Neutrophil (primary cell): ENCODE data around the gene CDKL2.

ENCODE experiments used
- H3K27ac ChIP-seq: fragments of 200-600 bp; sonication (generic); 2 replicates; pipeline ENCODE4 v1.5.1; 2016; ENCODE audit warnings: mild to moderate bottlenecking, moderate library complexity
- H3K27me3 ChIP-seq: fragments of 200-600 bp; sonication (generic); 2 replicates; pipeline ENCODE4 v1.6.0; 2016; ENCODE audit warnings: mild to moderate bottlenecking
- H3K36me3 ChIP-seq: fragments of 200-600 bp; sonication (generic); 2 replicates; pipeline ENCODE4 v1.5.1; 2017
- H3K4me1 ChIP-seq, 2 experiments: fragments of 200-600 bp in 1 of 2; sonication (generic) in 1 of 2; 1 replicate in 1 of 2; 2 replicates in 1 of 2; pipeline versions ENCODE4 v1.5.1 to v1.6.1; 2013 to 2016; ENCODE audit warnings: low read depth in 1 of 2, low read length in 1 of 2, mild to moderate bottlenecking in 1 of 2, moderate library complexity in 1 of 2; ENCODE audit not compliant: control insufficient read depth in 1 of 2, insufficient read depth in 1 of 2
- H3K4me3 ChIP-seq, 2 experiments: fragments of 200-600 bp in 1 of 2; sonication (generic) in 1 of 2; 1 replicate in 1 of 2; 2 replicates in 1 of 2; pipeline ENCODE4 v1.5.1; 2013 to 2016; ENCODE audit warnings: low read depth in 1 of 2, low read length in 1 of 2, mild to moderate bottlenecking in 1 of 2, moderate library complexity in 1 of 2
- H3K9me3 ChIP-seq: fragments of 200-600 bp; sonication (generic); 2 replicates; pipeline ENCODE4 v1.5.1; 2016
- TF ChIP-seq, protein P1 (sequence below): fragments of 200-600 bp; sonication (generic); IDR thresholded peaks from 2 replicates; pipeline ENCODE4 v1.5.1; 2016; ENCODE audit warnings: antibody characterized with exemption

Gene CDKL2

DNA sequence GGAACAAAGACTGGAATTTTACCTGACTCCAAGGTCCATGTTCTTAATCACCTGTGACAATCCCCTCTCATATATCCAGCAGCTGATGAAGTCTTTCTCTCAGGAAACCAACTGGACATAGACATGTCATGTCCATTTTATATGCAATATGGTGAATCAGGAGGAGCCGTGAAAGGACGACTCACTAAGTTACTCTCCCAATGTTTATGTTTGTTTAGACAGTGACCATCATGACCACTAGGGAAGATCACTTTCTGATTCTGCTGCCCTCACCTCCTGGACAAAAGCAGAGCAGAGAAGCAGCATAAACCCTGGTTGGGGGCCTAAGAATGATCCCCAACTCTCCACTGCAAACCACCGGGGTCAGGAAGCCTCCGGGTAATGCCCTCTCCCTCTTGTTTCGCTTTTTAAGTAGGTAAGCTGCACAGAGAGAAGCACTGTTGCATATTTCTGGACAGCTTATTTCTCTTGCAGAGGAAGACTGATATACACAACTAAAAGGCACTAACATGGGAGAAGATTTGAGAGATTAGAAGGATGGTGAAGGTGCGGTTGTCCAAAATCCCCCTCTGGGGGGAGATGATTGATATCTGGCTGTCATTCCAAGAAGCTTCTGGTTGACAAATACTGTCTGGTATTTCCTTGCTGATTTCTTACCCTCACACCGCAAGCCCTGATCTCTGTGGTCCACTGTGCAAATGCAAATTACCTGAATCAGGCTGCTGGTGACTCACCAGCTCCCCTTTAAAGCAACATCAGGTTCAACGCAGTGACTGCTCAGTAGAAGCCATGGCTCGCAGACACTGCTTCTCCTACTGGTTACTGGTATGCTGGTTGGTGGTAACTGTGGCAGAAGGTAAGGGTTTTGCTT, 74.8 kb downstream of the CDKL2 start, which contains the start of gene ODAPH:
ODAPH (plus strand) TSS at position 773 of the 871 bp plus-strand sequence; CDS start at position 790, 17 bp downstream.
- no peaks in the 10 kb centered on the region for H3K4me1 ChIP-seq
- no peaks in the 10 kb centered on the region for H3K9me3 ChIP-seq
- H3K27ac ChIP-seq: no peak within 1 kb of the TSS
- H3K4me3 ChIP-seq: no peak within 1 kb of the TSS
- no peaks in the 10 kb centered on the region for H3K36me3 ChIP-seq
- H3K27me3 ChIP-seq: no peaks in the 10 kb centered on the region
- TF ChIP-seq, protein P1, sequence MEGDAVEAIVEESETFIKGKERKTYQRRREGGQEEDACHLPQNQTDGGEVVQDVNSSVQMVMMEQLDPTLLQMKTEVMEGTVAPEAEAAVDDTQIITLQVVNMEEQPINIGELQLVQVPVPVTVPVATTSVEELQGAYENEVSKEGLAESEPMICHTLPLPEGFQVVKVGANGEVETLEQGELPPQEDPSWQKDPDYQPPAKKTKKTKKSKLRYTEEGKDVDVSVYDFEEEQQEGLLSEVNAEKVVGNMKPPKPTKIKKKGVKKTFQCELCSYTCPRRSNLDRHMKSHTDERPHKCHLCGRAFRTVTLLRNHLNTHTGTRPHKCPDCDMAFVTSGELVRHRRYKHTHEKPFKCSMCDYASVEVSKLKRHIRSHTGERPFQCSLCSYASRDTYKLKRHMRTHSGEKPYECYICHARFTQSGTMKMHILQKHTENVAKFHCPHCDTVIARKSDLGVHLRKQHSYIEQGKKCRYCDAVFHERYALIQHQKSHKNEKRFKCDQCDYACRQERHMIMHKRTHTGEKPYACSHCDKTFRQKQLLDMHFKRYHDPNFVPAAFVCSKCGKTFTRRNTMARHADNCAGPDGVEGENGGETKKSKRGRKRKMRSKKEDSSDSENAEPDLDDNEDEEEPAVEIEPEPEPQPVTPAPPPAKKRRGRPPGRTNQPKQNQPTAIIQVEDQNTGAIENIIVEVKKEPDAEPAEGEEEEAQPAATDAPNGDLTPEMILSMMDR: no peak

DNA sequence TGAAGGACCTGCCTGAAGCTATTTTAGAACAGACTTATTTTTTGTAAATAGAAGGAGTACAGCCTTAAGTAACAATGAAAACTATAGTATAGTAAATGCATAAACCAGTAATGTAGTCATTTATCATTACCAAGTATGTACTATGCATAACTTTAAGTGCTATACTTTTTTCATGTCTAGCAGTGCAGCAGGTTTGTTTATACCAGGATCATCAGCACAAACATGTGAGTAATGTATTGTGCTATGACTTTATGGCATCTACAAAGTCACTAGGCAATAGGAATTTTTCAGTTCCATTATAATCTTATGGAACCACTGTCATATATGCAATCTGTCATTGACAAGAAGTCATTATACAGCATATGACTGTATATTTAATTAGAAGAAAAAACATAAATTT, 77.9 kb downstream of the CDKL2 start:
- Histone ChIP-seq H3K27me3 (no peaks in the 10 kb centered on the region), H3K4me1 (no peaks in the 10 kb centered on the region), H3K36me3 (no peaks in the 10 kb centered on the region), H3K4me3 (no peak overlapping the region), H3K9me3 (no peaks in the 10 kb centered on the region), H3K27ac (no peak overlapping the region)
- TF ChIP-seq, protein P1: no peak

DNA sequence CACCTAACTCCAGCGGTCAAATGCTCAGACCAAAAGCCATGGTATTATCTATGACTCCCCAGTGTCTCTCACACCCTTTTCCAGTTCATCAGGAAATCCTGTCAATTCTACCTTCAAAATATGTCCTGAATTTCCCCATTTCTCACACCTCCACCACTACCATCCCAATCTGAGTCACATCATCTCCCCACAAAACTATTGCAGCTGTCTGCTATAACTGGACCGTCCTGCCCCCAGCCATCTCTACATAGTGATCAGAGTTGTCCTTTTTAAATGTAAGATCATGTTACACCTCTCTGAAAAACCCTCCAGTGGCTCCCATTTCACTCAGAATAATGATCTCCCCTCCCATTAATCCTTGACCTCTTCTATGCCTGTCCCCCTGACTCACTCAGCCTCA, 81.3 kb downstream of the CDKL2 start:
- Histone ChIP-seq H3K27ac (no peak overlapping the region), H3K9me3 (no peaks in the 10 kb centered on the region), H3K36me3 (no peaks in the 10 kb centered on the region), H3K4me3 (no peak overlapping the region), H3K27me3 (no peaks in the 10 kb centered on the region), H3K4me1 (no peaks in the 10 kb centered on the region)
- TF ChIP-seq, protein P1: no peak

DNA sequence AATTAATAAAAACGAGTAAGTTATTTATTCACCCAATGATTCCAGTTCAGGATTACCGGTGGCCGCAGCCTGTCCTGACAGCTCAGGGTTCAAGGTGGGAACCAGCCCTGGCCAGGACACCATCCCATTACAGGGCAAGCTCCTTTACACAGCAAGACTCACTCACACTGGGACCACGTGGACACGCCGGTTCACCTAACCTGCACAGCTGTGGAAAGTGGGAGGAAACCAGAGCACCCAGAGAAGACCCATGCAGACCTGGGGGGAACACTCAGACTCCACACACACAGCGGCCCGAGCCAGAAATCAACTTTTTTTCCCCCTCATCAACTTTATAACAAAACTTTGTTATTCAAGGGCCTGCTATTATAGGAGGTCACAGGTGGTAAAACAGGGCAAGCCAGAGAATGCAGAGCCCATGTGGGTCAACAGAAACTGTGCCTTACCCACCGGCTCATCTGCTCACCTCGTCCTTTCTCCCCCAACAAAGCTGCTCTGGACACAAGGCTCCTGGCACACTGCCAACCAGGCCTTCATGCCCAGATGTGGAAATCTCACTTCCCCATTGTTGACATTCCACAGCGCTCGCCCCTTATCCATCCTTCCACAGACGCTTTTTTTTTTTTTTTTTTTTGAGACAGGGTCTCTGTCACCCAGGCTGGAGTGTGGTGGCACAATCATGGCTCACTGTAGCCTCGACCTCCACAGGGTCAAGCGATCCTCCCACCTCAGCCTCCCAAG, 82.5 kb downstream of the CDKL2 start:
- no peak overlapping the region for H3K27ac ChIP-seq
- H3K9me3 ChIP-seq: no peaks in the 10 kb centered on the region
- H3K4me1 ChIP-seq: no peaks in the 10 kb centered on the region
- no peak overlapping the region for H3K4me3 ChIP-seq
- TF ChIP-seq, protein P1: no peak
- H3K27me3 ChIP-seq: no peaks in the 10 kb centered on the region
- H3K36me3 ChIP-seq: no peaks in the 10 kb centered on the region

DNA sequence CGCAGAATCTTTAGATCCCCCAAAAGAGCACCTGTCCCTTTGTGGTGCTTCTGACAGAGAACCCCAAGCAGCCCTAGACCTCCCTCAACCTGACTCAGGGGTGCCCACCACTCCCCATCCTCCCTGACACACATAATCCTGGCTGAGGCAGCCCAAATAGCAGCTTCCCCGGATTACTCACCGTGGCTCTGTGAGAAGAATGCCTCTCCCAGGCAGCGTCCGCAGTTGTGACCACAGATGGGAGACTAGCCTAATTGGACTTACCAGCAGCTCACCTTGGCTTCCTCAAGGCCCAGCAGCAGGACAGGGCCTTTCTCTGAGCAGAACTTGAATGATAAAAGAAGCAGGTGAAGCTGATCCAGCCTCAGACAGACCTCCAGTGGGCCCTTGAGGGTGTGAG, 84.8 kb downstream of the CDKL2 start:
- no peaks in the 10 kb centered on the region for H3K4me1 ChIP-seq
- no peaks in the 10 kb centered on the region for H3K27me3 ChIP-seq
- H3K4me3 ChIP-seq: no peak overlapping the region
- no peak overlapping the region for H3K27ac ChIP-seq
- TF ChIP-seq, protein P1: no peak
- no peaks in the 10 kb centered on the region for H3K9me3 ChIP-seq
- H3K36me3 ChIP-seq: no peaks in the 10 kb centered on the region
